ENCODE measurements around the gene HPSE2.
"Not testable (repeated sequence)": the region's sequence is repeated elsewhere in the genome, so short reads cannot be mapped to it uniquely, and the experiment has no call there.

HPSE2 gene

GRCh38 chr10:99002392-99002791 lies 233.3 kb downstream of the HPSE2 start:
- no peak for DNase-seq

- DNase-seq: no peak
Measured at GRCh38 chr10:98997596-98997995, 238.1 kb downstream of the HPSE2 start.

- DNase-seq: no peak
Measured at GRCh38 chr10:98994030-98994429, 241.6 kb downstream of the HPSE2 start.

GRCh38 chr10:98983751-98984150 lies 251.9 kb downstream of the HPSE2 start:
- DNase-seq: not testable (repeated sequence)

GRCh38 chr10:98980353-98980752 lies 255.3 kb downstream of the HPSE2 start:
- DNase-seq: no peak

GRCh38 chr10:98971464-98971863 lies 264.2 kb downstream of the HPSE2 start:
- peak; percentile 9 for DNase-seq

- DNase-seq: peak; percentile 45
Measured at GRCh38 chr10:98967601-98968000, 268.1 kb downstream of the HPSE2 start.

GRCh38 chr10:98963608-98964007 lies 272.0 kb downstream of the HPSE2 start:
- DNase-seq: no peak

- DNase-seq: no peak
Measured at GRCh38 chr10:98959379-98959778, 276.3 kb downstream of the HPSE2 start.

- peak; percentile 90 for DNase-seq
Measured at GRCh38 chr10:98957801-98958200, 277.9 kb downstream of the HPSE2 start.

- DNase-seq: peak; percentile 83
Measured at GRCh38 chr10:98956576-98957260, 278.9 kb downstream of the HPSE2 start.

GRCh38 chr10:98953251-98953650 lies 282.4 kb downstream of the HPSE2 start:
- DNase-seq: no peak

- DNase-seq: no peak
Measured at GRCh38 chr10:98951269-98952000, 284.2 kb downstream of the HPSE2 start.

GRCh38 chr10:98950106-98950505 lies 285.5 kb downstream of the HPSE2 start:
- DNase-seq: no peak

GRCh38 chr10:98949306-98949705 lies 286.3 kb downstream of the HPSE2 start:
- DNase-seq: no peak

- DNase-seq: no peak
Measured at GRCh38 chr10:98943681-98944080, 292.0 kb downstream of the HPSE2 start.

GRCh38 chr10:98929709-98930108 lies 305.9 kb downstream of the HPSE2 start:
- no peak for DNase-seq

- DNase-seq: no peak
Measured at GRCh38 chr10:98925651-98926050, 310.0 kb downstream of the HPSE2 start.

- peak; percentile 31 for DNase-seq
Measured at GRCh38 chr10:98924526-98924925, 311.1 kb downstream of the HPSE2 start.

- peak; percentile 4 for DNase-seq
Measured at GRCh38 chr10:98921316-98921715, 314.3 kb downstream of the HPSE2 start.

GRCh38 chr10:98920807-98921206 lies 314.8 kb downstream of the HPSE2 start:
- DNase-seq: peak; percentile 93

- peak; percentile 5 for DNase-seq
Measured at GRCh38 chr10:98920360-98920759, 315.3 kb downstream of the HPSE2 start.

GRCh38 chr10:98919899-98920298 lies 315.8 kb downstream of the HPSE2 start:
- peak; percentile 91 for DNase-seq

GRCh38 chr10:98917828-98918227 lies 317.8 kb downstream of the HPSE2 start:
- peak; percentile 19 for DNase-seq
